HCEC 1CT (cell line): ENCODE data around the gene REX1BD.
A peak's percentile ranks its signal among the peaks of the same experiment; 100 is the strongest.
"Not testable (repeated sequence)": the region's sequence is repeated elsewhere in the genome, so short reads cannot be mapped to it uniquely, and the experiment has no call there.

ENCODE experiments used
- DNase-seq: peaks from one replicate; pipeline ENCODE4 v3.0.0-alpha.2; 2017

The REX1BD gene

GRCh38 chr19:18588611-18589379, at the start of gene REX1BD:
REX1BD (plus strand) TSS chr19:18588798; CDS start chr19:18588802, 4 bp downstream.
- peak; percentile 73 for DNase-seq

DNA sequence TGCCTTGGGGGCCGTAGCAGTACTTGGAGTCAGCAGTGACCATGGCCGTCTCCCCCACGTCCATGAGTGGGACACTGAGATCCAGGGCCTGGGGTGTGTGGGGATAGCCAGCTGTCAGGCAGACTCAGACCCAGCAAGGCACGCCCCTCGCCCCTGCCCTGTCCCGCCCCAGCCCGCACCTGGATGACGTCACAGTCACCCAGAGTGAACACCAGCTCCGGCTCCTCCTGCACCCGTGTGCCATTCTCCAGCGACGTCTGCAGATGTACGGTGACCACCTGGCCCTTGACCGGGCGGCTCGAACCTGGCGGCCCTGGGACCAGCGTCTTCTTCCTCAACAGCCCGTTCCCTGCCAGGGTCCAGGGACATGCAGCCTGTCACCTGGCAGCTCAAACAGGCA, 49.2 kb upstream of the REX1BD start:
- no peak for DNase-seq

DNA sequence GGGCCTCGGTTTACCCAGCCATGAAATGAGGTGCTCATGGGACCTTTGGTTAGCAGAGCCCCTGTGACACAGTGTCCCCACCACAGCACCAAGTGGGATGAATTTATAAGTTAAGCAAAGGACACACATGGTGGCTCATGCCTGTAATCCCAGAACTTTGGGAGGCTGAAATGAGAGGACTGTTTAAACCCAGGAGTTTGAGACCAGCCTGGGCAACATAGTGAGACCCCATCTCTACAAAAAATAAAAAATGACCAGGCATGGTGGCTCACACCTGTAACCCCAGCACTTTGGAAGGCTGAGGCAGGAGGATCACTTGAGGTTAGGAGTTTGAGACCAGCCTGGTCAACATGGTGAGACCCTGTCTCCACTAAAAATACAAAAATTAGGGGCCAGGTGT, 48.4 kb upstream of the REX1BD start:
- DNase-seq, result not testable (repeated sequence)

- DNase-seq, result no peak
Observed at GRCh38 chr19:18541258-18541991, 47.2 kb upstream of the REX1BD start.

DNA sequence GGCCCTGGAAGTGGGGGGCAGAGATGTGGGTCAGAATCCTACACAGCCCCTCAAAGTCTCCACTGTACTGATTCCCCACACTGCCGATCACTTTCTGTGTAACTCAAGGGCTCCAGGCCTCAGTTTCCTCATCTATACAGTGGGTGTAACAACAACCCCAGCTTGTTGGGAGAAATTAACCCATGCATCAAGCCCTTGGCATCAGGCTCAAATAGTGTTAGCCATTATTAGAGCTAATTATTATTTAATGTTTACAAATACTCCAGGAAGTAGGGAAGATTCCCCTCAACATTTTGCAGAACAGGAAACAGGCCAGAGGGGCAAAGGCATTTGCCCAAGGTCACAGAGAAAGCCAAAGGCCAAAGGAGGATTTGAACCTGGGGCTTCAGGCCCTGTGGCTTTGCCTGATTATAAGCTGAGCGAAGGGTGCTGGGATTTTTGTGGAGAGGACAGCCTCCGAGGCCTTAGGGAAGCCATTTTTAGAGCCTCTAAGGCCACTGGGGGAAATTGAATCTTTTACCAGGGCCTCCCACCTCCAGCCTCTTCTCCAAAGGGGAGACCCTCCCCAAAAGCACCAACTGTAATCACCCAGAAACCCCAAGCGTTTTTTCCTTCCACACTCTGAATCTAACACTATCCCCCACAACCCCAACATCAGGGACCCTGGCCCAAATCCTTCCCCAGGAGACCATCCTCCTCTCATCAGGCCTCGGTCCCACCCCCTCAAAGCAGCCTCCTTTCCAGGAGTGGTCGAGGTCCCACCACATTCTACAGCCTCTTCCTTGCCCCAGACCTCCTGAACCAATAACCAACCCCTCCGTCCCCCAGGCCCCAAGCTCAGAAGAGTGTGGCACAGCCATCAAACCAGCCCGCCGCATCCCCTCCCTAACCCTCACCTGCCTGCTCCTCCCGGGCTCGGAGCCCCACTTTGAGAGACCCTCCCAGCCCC, 46.3 kb upstream of the REX1BD start:
- DNase-seq, result no peak

- DNase-seq, result peak; percentile 80
Observed at GRCh38 chr19:18542941-18543813, 45.4 kb upstream of the REX1BD start, which contains the start of gene FKBP8. FKBP8 (minus strand) TSS chr19:18543573; CDS start chr19:18541970, 1,603 bp downstream.

DNA sequence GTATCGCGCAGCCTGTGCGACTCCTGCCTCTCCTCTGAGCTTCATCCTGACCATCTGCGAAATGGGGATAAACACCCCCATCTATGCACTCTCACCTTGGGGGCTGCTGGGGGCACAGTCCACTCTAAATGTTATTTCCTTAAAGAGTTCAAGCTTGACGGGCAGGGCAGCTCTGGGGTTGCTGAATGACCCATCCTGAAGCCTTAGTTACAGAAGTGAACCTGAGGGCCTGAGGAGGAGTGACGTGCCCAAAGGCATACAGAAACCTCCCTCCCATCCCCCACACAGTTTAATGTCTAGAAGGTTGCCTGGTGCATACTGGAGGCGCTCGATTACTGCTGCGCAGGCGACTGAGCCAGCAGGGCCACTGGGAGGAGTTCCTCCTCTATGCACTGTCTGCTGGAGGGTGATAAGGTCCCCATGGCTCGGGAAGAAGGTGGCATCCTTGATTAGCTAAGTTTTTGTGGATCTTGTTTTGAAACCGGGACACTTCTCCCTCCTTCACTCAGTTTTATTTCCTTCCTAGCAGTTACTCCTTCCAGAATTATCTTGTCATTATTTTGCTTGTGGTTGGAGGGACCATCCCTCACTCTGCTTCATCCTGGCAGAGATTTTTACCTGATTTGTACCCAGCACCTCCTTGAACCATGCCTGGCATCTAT, 44.7 kb upstream of the REX1BD start:
- DNase-seq, result peak; percentile 72

DNA sequence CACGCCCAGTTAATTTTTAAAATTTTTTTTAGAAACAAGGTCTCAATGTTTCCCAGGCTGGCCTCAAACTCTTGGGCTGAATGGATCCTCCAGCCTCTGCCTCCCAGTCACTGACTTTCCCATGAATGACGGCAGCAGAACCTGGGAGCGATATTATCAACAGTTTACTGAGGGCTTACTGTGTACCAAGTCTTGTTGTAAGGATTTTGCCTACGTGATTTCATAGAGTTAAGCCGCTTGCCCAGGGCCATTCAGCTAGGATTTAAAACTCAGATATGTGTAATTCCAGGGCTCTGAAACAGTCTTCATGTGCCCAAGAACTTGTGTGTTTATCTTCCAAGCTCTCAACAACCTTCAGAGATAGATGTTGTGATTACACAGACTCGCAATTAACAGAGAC, 37.0 kb upstream of the REX1BD start:
- no peak for DNase-seq

GRCh38 chr19:18557411-18558201, 31.0 kb upstream of the REX1BD start, which contains the start of gene KXD1:
KXD1 (plus strand) TSS chr19:18557870; CDS start chr19:18562057, 4,187 bp downstream.
- peak; percentile 99 for DNase-seq

- DNase-seq, result no peak
Observed at GRCh38 chr19:18558202-18558555, 30.4 kb upstream of the REX1BD start.

- DNase-seq, result no peak
Observed at GRCh38 chr19:18558604-18559003, 30.0 kb upstream of the REX1BD start.

GRCh38 chr19:18559685-18560084, 28.9 kb upstream of the REX1BD start:
- no peak for DNase-seq

- no peak for DNase-seq
Observed at GRCh38 chr19:18562086-18562485, 26.5 kb upstream of the REX1BD start.

DNA sequence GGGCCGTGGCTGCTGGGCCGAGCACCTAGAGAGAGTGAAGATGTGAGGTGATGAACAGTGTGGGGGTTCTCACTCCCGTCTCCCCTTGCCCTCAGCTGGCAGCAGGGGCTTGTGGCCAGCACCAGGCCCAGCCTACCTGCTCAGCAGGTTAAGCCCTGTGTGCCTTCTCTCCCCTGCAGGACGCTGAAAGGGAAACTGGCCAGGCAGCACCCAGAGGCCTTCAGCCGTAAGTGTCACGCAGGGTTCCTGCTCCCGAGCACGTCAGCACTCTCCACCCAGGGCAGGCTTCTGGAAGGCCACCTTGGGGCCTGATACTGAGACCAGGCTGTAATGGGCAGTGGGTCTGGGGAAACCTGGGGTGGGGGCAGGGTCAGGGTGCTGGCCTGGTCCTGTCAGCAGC, 21.6 kb upstream of the REX1BD start:
- no peak for DNase-seq

DNA sequence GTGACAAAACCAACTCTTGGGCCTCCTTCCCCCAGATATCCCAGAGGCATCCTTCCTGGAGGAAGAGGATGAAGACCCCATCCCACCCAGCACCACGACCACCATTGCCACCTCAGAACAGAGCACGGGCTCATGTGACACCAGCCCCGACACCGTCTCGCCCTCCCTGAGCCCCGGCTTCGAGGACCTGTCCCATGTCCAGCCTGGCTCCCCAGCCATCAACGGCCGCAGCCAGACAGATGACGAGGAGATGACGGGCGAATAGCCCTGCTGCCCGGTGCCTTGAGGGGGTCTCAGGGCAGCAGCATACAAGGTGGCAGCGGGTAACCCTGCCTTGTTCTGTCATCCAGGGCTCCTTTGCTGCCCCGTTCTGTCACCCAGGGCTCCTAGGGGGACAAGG, 20.2 kb upstream of the REX1BD start:
- no peak for DNase-seq

DNA sequence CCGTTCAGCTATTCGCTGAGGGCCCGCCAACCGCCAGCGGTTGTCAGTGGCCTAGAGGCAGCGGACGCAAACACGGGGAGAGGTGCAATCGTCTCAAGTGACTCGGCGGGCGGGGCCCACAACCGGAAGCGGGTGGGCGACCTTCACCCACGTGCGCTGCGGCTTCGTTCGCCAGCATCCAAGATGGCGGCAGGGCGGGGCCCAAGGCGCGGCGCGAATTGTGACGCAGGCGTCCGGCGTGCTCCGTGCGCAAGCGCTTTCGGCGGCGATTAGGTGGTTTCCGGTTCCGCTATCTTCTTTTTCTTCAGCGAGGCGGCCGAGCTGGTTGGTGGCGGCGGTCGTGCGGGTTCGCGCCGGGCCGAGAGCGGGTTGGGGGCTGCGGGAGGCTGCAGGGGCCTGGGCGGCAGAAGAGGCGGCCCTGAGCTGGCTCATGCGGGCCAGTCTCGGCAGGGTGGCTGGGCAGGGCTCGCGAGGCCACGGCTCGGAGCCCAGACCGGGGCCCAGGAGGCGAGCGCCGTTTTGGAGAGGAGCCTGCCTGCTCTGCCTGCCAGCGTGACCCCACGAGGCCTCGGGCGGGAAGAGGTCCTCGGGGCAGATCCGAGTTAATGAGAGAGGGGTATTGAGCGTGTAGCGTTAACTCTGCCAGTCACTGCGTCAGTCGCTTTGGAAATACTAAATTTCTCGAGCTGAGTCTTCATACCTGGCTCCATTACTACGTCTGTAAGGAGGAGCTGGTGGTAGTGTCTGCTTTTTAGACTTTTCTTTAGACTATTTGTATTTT, 16.8 kb upstream of the REX1BD start, which contains the start of gene UBA52:
TSS of gene UBA52 (plus strand) at position 294 of the 781 bp plus-strand sequence. CDS start 1,444 bp downstream, outside the sequence.
- peak; percentile 96 for DNase-seq

GRCh38 chr19:18574691-18575291, 13.8 kb upstream of the REX1BD start:
- DNase-seq, result no peak

DNA sequence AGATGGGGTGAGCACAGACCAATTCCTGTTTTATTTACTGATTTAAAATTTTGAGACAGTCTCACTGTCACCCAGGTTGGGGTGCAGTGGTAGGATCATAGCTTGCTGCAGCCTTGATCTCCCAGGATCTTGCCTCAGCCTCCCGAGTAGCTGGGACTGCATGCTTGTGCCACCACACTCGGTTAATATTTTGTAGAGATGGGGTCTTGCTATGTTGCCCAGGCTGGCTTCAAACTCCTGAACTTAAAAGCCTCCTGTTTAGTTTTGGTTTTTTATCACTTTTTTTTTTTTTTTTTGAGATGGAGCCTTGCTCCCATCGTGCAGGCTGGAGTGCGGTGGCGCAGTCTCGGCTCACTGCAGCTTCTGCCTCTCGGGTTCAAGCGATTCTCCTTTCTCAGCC, 12.2 kb upstream of the REX1BD start:
- no peak for DNase-seq

DNA sequence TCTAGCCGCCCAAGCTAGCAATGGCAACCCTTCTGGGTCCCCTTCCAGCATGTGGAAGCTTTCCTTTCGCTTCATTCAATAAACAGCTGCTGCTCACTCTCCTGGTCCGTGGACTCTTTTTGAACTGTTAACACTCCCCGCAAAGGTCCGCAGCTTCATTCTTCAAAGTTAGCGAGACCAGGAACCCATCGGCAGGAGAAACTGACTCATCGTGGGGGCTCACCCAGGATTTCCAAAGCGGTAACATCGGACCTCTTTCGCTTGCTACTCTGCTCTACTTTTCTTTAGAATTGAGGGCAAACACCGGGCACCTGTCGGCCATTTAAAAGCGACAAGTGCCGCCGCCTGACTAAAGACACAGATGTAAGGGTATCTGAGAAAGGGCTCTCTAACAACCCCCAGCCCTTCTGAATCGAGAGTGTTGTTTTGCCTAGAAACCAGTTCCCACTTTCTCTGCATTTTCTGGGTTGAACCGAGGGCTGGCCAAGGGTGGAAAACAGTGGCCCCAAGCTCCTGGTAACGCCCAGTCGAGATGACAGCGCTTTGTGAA, 11.2 kb upstream of the REX1BD start:
- no peak for DNase-seq
